GM23338 (cell line): ENCODE results near the gene NDUFS2. TPM values are rescaled to one million over a fixed set of nuclear protein-coding genes. Genes with fewer than 3 reads are reported as not detected.
A peak's percentile ranks its signal among the peaks of the same experiment; 100 is the strongest.

Experiments
- ATAC-seq: fragments of 200-7000 bp; cut with Tn5 transposase; 3 replicates; pipeline ENCODE4 v1.9.1; 2020
- DNase-seq: peaks from one replicate; pipeline ENCODE4 v3.0.0-alpha.2; 2015; ENCODE audit warnings: low spot score
- H2AFZ ChIP-seq: fragments of 200-600 bp; sonication (generic); 2 replicates; pipeline ENCODE4 v1.8.0; 2016; ENCODE audit warnings: antibody characterized with exemption, mild to moderate bottlenecking, moderate library complexity
- H3F3A ChIP-seq: fragments of 200-600 bp; sonication (generic); replicated peaks from 2 replicates; pipeline ENCODE4 v1.8.0; 2017; ENCODE audit warnings: antibody characterized with exemption, mixed run types, low read depth
- H3K27ac ChIP-seq: fragments of 200-600 bp; sonication (generic); 2 replicates; pipeline ENCODE4 v1.6.1; 2016; ENCODE audit warnings: low read depth
- H3K27me3 ChIP-seq: fragments of 200-600 bp; sonication (generic); 2 replicates; pipeline ENCODE4 v1.8.0; 2016; ENCODE audit warnings: mild to moderate bottlenecking, mixed run types, moderate library complexity; ENCODE audit not compliant: insufficient read depth
- H3K36me3 ChIP-seq: fragments of 200-600 bp; sonication (generic); 2 replicates; pipeline ENCODE4 v1.8.0; 2016; ENCODE audit warnings: mild to moderate bottlenecking; ENCODE audit not compliant: insufficient read depth
- H3K4me1 ChIP-seq: fragments of 200-600 bp; sonication (generic); 2 replicates; pipeline ENCODE4 v1.8.0; 2016; ENCODE audit warnings: mild to moderate bottlenecking, moderate library complexity; ENCODE audit not compliant: insufficient read depth
- H3K4me2 ChIP-seq: fragments of 200-600 bp; sonication (generic); 2 replicates; pipeline ENCODE4 v1.7.1; 2017; ENCODE audit warnings: mixed run types
- H3K4me3 ChIP-seq: fragments of 200-600 bp; sonication (generic); 2 replicates; pipeline ENCODE4 v1.6.1; 2016; ENCODE audit warnings: mixed run types
- H3K79me2 ChIP-seq: fragments of 200-600 bp; sonication (generic); replicated peaks from 2 replicates; pipeline ENCODE4 v1.8.0; 2017; ENCODE audit warnings: mild to moderate bottlenecking; ENCODE audit not compliant: insufficient read depth
- H3K9me2 ChIP-seq: fragments of 200-600 bp; sonication (generic); 2 replicates; pipeline ENCODE4 v1.8.0; 2017; ENCODE audit not compliant: insufficient read depth
- H4K20me1 ChIP-seq: fragments of 200-600 bp; sonication (generic); replicated peaks from 2 replicates; pipeline ENCODE4 v1.8.0; 2017; ENCODE audit warnings: mild to moderate bottlenecking; ENCODE audit not compliant: insufficient read depth
- H3K27ac Mint-ChIP-seq: 2 replicates; pipeline ENCODE4 v1.8.0; 2020; ENCODE audit warnings: inconsistent platforms, mild to moderate bottlenecking, moderate library complexity, mixed read lengths
- H3K27me3 Mint-ChIP-seq: 3 replicates; pipeline ENCODE4 v1.8.0; 2022; ENCODE audit warnings: low read depth, mild to moderate bottlenecking, moderate library complexity, mixed read lengths, inconsistent platforms; ENCODE audit not compliant: insufficient read depth, poor library complexity
- H3K36me3 Mint-ChIP-seq: 3 replicates; pipeline ENCODE4 v1.8.0; 2021; ENCODE audit warnings: low read depth, mild to moderate bottlenecking, inconsistent platforms, moderate library complexity, mixed read lengths
- H3K4me1 Mint-ChIP-seq: 3 replicates; pipeline ENCODE4 v1.8.0; 2020; ENCODE audit warnings: mild to moderate bottlenecking, inconsistent platforms, mixed read lengths
- H3K4me3 Mint-ChIP-seq: 3 replicates; pipeline ENCODE4 v1.8.0; 2021; ENCODE audit warnings: moderate library complexity, mild to moderate bottlenecking, inconsistent platforms, mixed read lengths
- H3K9me3 Mint-ChIP-seq: 3 replicates; pipeline ENCODE4 v1.8.0; 2020; ENCODE audit warnings: moderate library complexity, mild to moderate bottlenecking, inconsistent platforms, mixed read lengths
- CREB1 ChIP-seq: fragments of 250-450 bp; sonication (Bioruptor Pico); IDR thresholded peaks from 2 replicates; pipeline ENCODE4 v1.5.0; 2020; ENCODE audit warnings: low read depth, mild to moderate bottlenecking, moderate library complexity
- EZH2 ChIP-seq: fragments of 200-600 bp; sonication (generic); IDR thresholded peaks from one replicate; pipeline ENCODE4 v1.8.0; 2017; ENCODE audit warnings: antibody characterized with exemption, mild to moderate bottlenecking, low read depth; ENCODE audit not compliant: unreplicated experiment
- EZH2phosphoT487 ChIP-seq: fragments of 200-600 bp; sonication (generic); IDR thresholded peaks from one replicate; pipeline ENCODE4 v1.8.1; 2018; ENCODE audit warnings: antibody characterized with exemption; ENCODE audit not compliant: unreplicated experiment
- JUNB ChIP-seq: IDR thresholded peaks from one replicate; pipeline ENCODE4 v1.6.1; 2016; ENCODE audit warnings: antibody characterized with exemption; ENCODE audit not compliant: unreplicated experiment
- NANOG ChIP-seq: IDR thresholded peaks from 2 replicates; pipeline ENCODE4 v1.6.1; 2016; ENCODE audit warnings: antibody characterized with exemption, borderline replicate concordance
- POLR2AphosphoS5 ChIP-seq: IDR thresholded peaks from 2 replicates; pipeline ENCODE4 v1.6.1; 2016; ENCODE audit warnings: antibody characterized with exemption, low read depth
- STAT1 ChIP-seq: IDR thresholded peaks from one replicate; pipeline ENCODE4 v1.6.1; 2016; ENCODE audit warnings: antibody characterized with exemption; ENCODE audit not compliant: unreplicated experiment
- ZNF114 ChIP-seq: fragments of 250-450 bp; sonication (Bioruptor Pico); IDR thresholded peaks from 2 replicates; pipeline ENCODE4 v1.5.0; 2020; ENCODE audit warnings: mild to moderate bottlenecking, moderate library complexity
- ZNF331 ChIP-seq: fragments of 250-450 bp; sonication (Bioruptor Pico); IDR thresholded peaks from 2 replicates; pipeline ENCODE4 v1.5.0; 2020; ENCODE audit warnings: low read depth, mild to moderate bottlenecking, moderate library complexity
- long read RNA-seq: library from polyadenylated mRNA; unstranded; transcript quantifications from one replicate; pipeline ENCODE4 v2.0.0, GENCODE V29; 2020; ENCODE audit not compliant: unreplicated experiment
- polyA plus RNA-seq: library from polyadenylated mRNA; unstranded; fragments of >200 nt; fragmentation: Nextera tagmentation; extraction: Ambion mirVana; gene quantifications from 2 replicates; pipeline ENCODE4 v1.2.1, GENCODE V29; 2016
- total RNA-seq: library from RNA; depleted of rRNA; stranded (reverse); fragments of >200 nt; shearing (Covaris generic); gene quantifications from 2 replicates; pipeline ENCODE4 v1.2.3, GENCODE V29; 2014; rRNA removed
- TF ChIP-seq, protein P1 (sequence below): IDR thresholded peaks from 2 replicates; pipeline ENCODE4 v1.6.1; 2016; ENCODE audit warnings: antibody characterized with exemption
- TF ChIP-seq, protein P2 (sequence below): IDR thresholded peaks from one replicate; pipeline ENCODE4 v1.6.1; 2018; ENCODE audit warnings: antibody characterized with exemption; ENCODE audit not compliant: unreplicated experiment
- TF ChIP-seq, protein P3 (sequence below): fragments of 250-450 bp; sonication (Bioruptor Pico); IDR thresholded peaks from 2 replicates; pipeline ENCODE4 v1.5.0; 2020; ENCODE audit warnings: mild to moderate bottlenecking, moderate library complexity

The NDUFS2 gene
- total RNA-seq (94.7 and 131 TPM in 2 replicates), polyA plus RNA-seq (54.0 and 56.7 TPM in 2 replicates)
- long read RNA-seq, partial matches to known transcripts = 186 of 200 reads
- long read RNA-seq, other reads (novel, unspliced or antisense) = 14 of 200 reads

DNA sequence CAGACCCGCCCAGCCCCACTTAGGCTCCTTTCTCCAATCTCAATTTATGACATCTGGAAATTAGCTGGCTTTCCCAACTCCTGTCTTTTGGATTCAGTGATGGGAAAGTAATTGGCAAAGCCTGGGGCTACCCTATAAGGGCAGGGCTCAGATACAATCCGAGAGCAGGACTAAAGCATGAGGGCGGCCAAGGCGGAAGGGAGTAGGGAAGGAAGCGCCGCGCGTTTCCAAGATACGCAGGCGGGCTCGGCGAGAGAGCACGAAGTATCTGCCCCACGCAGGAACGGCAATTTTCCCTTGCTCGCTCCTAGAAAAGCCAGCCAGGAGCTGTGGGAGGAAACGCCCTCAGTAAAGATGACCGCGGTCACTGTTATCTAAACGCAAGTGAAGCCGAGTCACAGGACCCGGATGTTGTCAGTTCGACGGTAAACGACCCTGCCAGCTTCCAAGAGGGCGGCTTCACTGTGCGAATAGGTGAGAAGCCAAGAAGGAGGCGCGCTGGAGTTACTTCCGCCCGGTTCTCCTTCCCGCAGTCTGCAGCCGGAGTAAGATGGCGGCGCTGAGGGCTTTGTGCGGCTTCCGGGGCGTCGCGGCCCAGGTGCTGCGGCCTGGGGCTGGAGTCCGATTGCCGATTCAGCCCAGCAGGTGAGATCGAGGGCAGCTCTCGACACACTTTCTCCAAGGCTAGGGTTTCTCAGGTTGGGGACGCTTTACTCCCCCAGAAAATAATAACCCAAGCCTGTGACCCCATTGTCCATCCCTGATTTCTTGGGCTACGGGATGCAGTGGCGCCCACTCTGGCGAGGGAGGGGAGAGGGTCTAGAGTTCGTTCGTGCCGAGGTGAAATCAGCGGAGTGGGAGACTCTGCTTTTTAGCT is at the start of gene NDUFS2:
Gene NDUFS2 (plus strand): TSS at position 532 of the 877 bp plus-strand sequence. CDS start 19 bp downstream, at position 551.
- Histone ChIP-seq H3K9me2 (no peaks in the 10 kb centered on the region), H3K4me2 (peak within 1 kb of the TSS; percentile 85), H3K4me1 (peaks cover 46% of the 10 kb centered on the region), H4K20me1 (no peaks in the 10 kb centered on the region; the same call in 1 of the 2 replicates), H3K27me3 (no peaks in the 10 kb centered on the region), H3F3A (peaks cover 35% of the 10 kb centered on the region; the same call in 1 of the 2 replicates), H3K79me2 (peaks cover 32% of the 10 kb centered on the region), H3K4me3 (peak within 1 kb of the TSS; percentile 66), H3K27ac (peak within 1 kb of the TSS; percentile 99), H3K36me3 (peaks cover 11% of the 10 kb centered on the region), H2AFZ (peak within 1 kb of the TSS; percentile 57)
- peak within 1 kb of the TSS; percentile 89 for H3K4me3 Mint-ChIP-seq
- peaks cover 35% of the 10 kb centered on the region for H3K36me3 Mint-ChIP-seq
- peak within 1 kb of the TSS; percentile 98 for H3K27ac Mint-ChIP-seq
- H3K27me3 Mint-ChIP-seq = peaks cover 17% of the 10 kb centered on the region
- ATAC-seq (peak; percentile 73), DNase-seq (peak; percentile 100)
- H3K4me1 Mint-ChIP-seq = peaks cover 52% of the 10 kb centered on the region
- no peaks in the 10 kb centered on the region; the same call in 2 of the 3 replicates for H3K9me3 Mint-ChIP-seq
- TF ChIP-seq NANOG (0 out of 2 replicates have a peak, but pooled peaks have one; percentile 32), ZNF331 (CRISPR knock-in tag) (no peak), EZH2 (no peak), ZNF114 (CRISPR knock-in tag) (no peak), STAT1 (no peak), EZH2phosphoT487 (no peak), CREB1 (CRISPR knock-in tag) (peak; percentile 74), POLR2AphosphoS5 (peak; percentile 89), JUNB (no peak)
- TF ChIP-seq, protein P1, sequence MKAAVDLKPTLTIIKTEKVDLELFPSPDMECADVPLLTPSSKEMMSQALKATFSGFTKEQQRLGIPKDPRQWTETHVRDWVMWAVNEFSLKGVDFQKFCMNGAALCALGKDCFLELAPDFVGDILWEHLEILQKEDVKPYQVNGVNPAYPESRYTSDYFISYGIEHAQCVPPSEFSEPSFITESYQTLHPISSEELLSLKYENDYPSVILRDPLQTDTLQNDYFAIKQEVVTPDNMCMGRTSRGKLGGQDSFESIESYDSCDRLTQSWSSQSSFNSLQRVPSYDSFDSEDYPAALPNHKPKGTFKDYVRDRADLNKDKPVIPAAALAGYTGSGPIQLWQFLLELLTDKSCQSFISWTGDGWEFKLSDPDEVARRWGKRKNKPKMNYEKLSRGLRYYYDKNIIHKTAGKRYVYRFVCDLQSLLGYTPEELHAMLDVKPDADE = peak; percentile 98
- TF ChIP-seq, protein P2, sequence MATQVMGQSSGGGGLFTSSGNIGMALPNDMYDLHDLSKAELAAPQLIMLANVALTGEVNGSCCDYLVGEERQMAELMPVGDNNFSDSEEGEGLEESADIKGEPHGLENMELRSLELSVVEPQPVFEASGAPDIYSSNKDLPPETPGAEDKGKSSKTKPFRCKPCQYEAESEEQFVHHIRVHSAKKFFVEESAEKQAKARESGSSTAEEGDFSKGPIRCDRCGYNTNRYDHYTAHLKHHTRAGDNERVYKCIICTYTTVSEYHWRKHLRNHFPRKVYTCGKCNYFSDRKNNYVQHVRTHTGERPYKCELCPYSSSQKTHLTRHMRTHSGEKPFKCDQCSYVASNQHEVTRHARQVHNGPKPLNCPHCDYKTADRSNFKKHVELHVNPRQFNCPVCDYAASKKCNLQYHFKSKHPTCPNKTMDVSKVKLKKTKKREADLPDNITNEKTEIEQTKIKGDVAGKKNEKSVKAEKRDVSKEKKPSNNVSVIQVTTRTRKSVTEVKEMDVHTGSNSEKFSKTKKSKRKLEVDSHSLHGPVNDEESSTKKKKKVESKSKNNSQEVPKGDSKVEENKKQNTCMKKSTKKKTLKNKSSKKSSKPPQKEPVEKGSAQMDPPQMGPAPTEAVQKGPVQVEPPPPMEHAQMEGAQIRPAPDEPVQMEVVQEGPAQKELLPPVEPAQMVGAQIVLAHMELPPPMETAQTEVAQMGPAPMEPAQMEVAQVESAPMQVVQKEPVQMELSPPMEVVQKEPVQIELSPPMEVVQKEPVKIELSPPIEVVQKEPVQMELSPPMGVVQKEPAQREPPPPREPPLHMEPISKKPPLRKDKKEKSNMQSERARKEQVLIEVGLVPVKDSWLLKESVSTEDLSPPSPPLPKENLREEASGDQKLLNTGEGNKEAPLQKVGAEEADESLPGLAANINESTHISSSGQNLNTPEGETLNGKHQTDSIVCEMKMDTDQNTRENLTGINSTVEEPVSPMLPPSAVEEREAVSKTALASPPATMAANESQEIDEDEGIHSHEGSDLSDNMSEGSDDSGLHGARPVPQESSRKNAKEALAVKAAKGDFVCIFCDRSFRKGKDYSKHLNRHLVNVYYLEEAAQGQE = peak; percentile 18
- TF ChIP-seq, protein P3, sequence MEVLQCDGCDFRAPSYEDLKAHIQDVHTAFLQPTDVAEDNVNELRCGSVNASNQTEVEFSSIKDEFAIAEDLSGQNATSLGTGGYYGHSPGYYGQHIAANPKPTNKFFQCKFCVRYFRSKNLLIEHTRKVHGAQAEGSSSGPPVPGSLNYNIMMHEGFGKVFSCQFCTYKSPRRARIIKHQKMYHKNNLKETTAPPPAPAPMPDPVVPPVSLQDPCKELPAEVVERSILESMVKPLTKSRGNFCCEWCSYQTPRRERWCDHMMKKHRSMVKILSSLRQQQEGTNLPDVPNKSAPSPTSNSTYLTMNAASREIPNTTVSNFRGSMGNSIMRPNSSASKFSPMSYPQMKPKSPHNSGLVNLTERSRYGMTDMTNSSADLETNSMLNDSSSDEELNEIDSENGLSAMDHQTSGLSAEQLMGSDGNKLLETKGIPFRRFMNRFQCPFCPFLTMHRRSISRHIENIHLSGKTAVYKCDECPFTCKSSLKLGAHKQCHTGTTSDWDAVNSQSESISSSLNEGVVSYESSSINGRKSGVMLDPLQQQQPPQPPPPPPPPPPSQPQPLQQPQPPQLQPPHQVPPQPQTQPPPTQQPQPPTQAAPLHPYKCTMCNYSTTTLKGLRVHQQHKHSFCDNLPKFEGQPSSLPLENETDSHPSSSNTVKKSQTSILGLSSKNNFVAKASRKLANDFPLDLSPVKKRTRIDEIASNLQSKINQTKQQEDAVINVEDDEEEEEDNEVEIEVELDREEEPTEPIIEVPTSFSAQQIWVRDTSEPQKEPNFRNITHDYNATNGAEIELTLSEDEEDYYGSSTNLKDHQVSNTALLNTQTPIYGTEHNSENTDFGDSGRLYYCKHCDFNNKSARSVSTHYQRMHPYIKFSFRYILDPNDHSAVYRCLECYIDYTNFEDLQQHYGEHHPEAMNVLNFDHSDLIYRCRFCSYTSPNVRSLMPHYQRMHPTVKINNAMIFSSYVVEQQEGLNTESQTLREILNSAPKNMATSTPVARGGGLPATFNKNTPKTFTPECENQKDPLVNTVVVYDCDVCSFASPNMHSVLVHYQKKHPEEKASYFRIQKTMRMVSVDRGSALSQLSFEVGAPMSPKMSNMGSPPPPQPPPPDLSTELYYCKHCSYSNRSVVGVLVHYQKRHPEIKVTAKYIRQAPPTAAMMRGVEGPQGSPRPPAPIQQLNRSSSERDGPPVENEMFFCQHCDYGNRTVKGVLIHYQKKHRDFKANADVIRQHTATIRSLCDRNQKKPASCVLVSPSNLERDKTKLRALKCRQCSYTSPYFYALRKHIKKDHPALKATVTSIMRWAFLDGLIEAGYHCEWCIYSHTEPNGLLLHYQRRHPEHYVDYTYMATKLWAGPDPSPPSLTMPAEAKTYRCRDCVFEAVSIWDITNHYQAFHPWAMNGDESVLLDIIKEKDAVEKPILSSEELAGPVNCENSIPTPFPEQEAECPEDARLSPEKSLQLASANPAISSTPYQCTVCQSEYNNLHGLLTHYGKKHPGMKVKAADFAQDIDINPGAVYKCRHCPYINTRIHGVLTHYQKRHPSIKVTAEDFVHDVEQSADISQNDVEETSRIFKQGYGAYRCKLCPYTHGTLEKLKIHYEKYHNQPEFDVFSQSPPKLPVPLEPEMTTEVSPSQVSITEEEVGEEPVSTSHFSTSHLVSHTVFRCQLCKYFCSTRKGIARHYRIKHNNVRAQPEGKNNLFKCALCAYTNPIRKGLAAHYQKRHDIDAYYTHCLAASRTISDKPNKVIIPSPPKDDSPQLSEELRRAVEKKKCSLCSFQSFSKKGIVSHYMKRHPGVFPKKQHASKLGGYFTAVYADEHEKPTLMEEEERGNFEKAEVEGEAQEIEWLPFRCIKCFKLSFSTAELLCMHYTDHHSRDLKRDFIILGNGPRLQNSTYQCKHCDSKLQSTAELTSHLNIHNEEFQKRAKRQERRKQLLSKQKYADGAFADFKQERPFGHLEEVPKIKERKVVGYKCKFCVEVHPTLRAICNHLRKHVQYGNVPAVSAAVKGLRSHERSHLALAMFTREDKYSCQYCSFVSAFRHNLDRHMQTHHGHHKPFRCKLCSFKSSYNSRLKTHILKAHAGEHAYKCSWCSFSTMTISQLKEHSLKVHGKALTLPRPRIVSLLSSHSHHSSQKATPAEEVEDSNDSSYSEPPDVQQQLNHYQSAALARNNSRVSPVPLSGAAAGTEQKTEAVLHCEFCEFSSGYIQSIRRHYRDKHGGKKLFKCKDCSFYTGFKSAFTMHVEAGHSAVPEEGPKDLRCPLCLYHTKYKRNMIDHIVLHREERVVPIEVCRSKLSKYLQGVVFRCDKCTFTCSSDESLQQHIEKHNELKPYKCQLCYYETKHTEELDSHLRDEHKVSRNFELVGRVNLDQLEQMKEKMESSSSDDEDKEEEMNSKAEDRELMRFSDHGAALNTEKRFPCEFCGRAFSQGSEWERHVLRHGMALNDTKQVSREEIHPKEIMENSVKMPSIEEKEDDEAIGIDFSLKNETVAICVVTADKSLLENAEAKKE (CRISPR knock-in tag) = no peak
